GM19025 (cell line): ENCODE measurements around the gene CCDC178.

Experiments used
- ATAC-seq: cut with Tn5 transposase; IDR thresholded peaks from one replicate; pipeline ENCODE4 v1.9.1; 2021; ENCODE audit warnings: mild to moderate bottlenecking, low read depth, moderate library complexity; ENCODE audit not compliant: unreplicated experiment

The CCDC178 gene

DNA sequence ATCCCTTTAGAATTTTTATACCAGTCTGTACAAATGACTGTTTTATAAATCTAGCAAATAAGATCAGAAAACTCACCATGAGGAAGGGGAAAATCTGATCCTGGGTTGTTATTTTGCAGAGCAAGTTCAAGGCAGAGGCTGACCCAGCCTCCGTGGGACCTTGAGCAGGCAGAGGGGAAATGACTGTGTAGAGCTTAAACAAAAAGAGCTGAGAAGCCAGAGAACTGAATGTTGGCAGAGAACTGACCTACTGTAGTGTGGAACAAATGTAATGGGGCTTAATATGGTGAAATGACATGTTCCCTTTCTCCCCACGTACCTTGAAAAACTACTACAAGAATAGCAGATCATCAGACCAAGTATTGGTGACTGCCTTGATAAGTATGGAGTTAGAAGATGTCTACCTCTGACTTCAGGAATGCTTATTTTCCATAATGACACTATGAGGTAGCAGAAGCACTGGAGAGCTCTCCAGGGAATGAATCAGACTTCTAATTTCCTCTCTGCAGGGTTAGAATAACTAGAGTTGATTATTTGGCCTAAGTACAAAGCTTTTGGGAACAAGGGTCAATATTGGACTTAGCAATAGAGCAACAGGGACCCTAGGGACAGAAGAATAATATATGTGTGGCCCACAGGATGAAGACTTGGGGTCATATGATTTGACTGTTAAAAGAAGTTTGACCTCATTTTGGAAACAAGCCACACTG, 304.4 kb downstream of the CCDC178 start:
- no peak for ATAC-seq

DNA sequence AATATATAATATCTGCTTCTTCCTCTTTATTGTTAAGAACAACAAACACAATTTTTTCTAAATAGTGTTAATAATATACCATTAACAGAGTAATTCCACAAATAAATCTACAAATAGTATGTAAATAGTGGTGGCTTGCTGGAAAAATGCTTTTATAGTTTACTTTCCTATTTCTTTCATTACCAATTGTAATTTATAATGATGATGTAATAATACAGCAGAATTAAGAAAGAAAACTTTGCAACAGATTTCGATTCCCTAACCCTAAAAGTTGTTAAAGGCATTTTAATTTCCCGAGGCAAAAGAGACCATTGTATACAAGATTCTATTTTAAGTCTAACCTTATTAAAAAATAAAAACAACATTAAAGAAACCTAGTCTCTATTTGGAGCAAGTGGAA, 307.9 kb downstream of the CCDC178 start:
- no peak for ATAC-seq

DNA sequence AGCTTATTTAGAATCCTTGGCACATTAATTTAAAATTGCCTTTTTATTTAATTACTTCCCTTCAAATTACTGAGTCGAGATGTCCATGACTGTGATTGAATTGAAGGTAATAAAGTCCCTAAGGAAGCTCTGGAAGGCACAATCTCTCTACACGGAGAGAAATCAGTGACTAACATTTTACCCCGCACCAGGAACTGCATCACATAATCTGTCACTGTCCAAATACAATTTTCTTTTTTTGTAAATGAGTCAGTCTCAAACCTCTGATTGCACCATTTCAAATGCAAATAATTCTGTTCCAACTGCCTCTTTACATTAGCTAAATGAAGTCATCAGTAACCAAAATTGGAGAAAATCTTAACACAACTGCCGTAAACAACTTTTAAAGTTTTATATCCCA, 311.9 kb downstream of the CCDC178 start:
- ATAC-seq, result no peak

DNA sequence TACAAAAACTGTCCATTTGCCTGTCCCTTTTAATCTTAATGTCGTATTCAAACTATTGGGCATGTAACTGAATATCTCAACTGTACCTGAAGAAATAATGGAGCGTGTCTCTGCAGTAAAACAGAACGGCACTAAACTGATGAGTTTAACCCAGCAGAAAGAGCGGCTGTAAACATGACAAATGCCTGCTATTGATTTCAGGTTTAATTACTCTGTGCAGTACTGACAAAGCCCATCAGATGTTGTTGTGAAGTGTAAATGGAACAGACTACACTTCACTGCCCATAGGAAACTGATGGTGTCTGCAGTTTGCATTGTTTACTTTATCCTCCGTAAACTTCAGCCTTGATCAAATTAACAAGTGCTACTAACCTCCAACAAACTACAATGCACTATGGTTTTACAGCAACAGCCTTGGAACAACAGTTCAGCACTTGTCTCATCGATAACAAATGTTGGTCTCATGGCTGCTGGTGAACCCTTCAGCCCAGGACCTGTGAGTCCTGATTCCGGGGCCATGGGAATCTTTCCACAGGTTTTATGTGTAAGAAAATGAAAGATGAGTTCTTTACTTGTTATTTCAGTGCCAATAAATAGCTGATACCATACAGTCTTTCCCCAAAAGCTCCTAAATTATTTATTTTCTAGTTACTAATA, 316.5 kb downstream of the CCDC178 start:
- no peak for ATAC-seq

- ATAC-seq, result no peak
These were observed 324.1 kb downstream of the CCDC178 start for GRCh38 chr18:33116376-33116775.

DNA sequence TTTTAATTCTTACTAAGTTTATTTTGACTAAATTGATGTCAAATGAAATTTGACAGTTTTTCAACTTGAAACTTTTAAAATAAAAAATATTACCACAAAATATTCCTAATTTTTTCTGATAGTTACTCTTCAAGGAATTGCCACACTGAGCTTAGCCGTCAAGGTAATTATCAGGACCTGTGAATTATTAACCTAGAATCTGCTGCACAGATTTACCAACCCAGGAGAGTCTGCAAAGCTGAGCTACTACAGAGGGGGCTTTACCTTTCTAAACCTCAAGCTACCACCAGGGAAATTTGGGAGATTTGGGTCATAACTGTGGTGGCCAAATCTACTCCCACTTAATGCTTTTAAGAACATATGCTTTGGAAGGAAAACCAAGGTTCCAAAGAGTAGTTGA, 324.6 kb downstream of the CCDC178 start:
- ATAC-seq, result no peak

- no peak for ATAC-seq
These were observed 325.0 kb downstream of the CCDC178 start for GRCh38 chr18:33115476-33115875.

GRCh38 chr18:33114749-33115148, 325.8 kb downstream of the CCDC178 start:
- ATAC-seq, result no peak

GRCh38 chr18:33113416-33113815, 327.1 kb downstream of the CCDC178 start:
- no peak for ATAC-seq

DNA sequence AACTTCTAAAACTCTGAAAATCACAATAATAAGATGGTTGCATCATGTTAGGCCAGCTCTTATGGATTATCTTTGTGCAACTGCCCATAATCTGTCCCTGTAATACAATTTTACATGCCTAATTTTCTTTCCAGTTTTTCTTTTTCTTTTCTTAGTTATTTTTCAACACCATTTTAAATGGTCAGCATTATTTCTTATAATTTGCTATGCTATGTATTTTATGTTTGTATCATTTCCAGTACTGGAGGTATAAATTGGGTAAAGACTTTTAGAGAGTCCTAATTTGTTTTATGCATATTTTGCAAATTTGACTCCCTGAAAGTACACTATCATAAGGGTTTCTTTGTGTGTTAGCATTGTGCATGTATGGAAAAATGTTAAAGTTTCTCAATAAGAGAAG, 333.0 kb downstream of the CCDC178 start:
- ATAC-seq, result no peak

- no peak for ATAC-seq
These were observed 339.2 kb downstream of the CCDC178 start for GRCh38 chr18:33101316-33101715.

- ATAC-seq, result no peak
These were observed 340.9 kb downstream of the CCDC178 start for GRCh38 chr18:33099626-33100025.

- no peak for ATAC-seq
These were observed 343.4 kb downstream of the CCDC178 start for GRCh38 chr18:33097126-33097525.

DNA sequence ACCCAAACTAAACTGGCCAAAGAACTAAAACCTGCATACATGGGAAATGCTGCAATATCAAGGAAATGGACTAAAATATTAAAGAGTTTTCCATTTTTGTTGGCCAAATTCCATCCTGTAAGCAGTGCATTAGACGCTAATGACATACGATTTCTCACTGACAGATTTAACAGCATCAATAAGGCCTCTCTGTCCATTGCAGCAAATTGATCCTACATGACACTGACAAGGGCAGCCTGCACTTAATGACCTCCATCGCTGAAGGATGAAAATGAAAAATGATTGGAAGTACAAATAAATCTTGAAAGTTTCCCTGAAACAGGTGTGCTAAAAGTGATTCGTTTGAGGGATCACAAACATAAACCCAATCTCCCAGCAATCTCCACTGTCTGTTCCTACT, 350.1 kb downstream of the CCDC178 start:
- no peak for ATAC-seq

DNA sequence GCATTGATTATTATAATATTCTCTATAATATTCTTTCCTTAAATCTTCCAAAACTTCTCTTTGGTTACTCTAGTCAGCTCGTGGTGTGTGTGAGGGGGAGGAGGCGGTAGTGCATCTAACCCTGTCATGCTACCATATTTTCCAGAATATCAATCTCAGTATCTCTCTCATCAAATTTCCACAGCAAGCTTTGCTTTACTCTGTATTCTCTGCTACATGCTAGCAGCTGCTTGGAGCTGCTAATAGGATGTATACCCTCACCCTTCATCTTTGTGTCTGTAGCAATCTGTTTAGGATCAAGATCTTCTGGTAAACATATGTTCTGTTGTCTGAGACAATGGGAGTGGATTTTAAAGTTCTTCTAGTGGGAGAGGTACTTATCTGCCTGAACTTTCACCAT, 363.9 kb downstream of the CCDC178 start:
- no peak for ATAC-seq

GRCh38 chr18:33074125-33074524, 366.4 kb downstream of the CCDC178 start:
- ATAC-seq, result no peak

DNA sequence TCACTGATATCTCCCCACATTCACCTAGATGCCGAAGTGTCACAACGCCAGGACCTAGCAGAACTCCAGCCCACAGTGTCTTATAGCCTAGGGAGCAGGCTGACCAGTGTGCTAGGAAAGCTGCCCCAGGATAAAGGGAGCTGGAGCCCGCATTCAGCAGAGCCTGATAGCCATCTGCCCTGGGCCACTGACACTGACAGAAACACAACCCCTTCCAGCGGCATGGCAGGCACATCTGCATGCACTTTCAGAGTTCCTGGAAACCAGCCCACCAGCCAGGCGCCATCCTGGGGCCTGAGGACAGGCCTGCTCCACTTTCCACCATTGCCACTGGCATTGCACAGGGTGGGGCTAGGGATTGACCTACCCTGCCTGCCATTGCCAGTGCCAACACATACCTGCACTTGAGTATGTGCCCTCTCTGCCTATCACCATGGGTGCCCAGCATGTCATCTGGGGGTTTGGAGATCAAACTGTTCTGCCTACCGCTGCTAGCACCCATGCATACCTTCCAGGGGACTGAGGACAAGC, 377.6 kb downstream of the CCDC178 start:
- no peak for ATAC-seq

DNA sequence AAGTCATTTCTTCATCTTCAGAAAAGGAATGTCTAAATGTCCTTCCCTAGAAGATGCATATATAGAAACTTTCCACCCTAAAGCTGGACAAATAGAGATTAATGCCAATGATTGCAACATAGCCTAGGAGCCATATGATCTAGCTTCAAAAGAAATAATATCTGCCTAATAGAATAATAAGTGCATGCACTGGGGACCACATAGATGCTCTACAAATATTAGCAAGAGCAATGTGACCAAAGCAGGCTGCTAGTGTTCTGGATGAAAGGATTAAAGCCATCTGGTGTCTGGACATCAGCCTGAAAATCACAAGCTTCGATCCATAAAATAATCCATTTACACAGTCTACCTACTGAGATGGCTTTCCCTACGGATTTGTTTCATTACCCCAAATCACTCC, 387.6 kb downstream of the CCDC178 start:
- ATAC-seq, result no peak

GRCh38 chr18:33051407-33051806, 389.1 kb downstream of the CCDC178 start:
- no peak for ATAC-seq

DNA sequence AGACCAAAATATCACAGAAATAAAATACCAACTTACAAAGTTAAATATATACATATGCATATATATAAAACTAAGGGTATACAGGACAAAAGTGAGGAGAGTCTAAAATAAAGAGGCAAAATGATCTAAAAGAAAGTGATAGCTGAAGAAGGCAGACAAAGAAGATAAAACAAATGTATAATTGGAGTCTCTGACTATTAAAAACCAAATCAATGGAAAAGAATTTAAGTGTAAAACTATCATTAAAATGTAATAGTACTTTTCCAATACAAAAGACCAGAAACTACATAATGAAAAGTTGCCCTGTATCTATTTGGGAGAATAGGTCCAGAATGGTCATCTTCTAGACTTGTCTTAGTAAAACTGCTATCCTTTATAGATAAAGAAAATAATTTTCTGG, 400.3 kb downstream of the CCDC178 start:
- no peak for ATAC-seq

- no peak for ATAC-seq
These were observed 405.6 kb downstream of the CCDC178 start for GRCh38 chr18:33034945-33035344.

- no peak for ATAC-seq
These were observed 406.3 kb downstream of the CCDC178 start for GRCh38 chr18:33034212-33034611.
